ENCODE data around the gene FOXL2.

DNA sequence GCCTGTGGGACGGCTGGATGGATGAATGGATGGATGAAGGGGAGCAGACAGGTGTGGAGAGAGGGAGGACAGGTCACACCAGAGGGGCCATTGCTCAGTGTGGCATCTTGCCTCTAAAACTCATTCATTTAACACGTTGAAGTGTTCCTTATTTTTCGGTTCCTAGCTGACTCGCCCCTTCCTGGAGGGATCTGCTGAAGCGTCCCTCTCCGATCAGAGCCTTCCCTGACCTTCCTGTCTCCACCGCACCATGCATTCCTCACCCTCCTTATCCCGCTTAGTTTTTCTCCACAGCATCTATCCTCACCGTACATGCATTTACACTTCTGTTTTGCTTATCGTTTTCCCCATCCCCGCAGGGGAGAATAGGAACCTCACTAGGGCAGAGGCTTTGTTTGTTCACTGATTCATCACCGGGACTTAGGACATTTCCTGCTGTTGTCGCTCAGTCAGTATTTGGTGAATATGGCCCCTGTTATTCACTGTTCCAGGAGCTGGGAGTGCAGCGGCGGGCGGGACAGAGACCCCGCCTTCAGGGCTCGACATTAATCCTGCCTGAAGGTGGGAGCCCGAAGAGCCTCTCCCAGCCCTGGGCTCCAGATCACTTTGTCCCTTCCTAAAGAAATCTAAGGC, 32.0 kb downstream of the FOXL2 start:
- TF ChIP-seq, protein P1, sequence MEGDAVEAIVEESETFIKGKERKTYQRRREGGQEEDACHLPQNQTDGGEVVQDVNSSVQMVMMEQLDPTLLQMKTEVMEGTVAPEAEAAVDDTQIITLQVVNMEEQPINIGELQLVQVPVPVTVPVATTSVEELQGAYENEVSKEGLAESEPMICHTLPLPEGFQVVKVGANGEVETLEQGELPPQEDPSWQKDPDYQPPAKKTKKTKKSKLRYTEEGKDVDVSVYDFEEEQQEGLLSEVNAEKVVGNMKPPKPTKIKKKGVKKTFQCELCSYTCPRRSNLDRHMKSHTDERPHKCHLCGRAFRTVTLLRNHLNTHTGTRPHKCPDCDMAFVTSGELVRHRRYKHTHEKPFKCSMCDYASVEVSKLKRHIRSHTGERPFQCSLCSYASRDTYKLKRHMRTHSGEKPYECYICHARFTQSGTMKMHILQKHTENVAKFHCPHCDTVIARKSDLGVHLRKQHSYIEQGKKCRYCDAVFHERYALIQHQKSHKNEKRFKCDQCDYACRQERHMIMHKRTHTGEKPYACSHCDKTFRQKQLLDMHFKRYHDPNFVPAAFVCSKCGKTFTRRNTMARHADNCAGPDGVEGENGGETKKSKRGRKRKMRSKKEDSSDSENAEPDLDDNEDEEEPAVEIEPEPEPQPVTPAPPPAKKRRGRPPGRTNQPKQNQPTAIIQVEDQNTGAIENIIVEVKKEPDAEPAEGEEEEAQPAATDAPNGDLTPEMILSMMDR (conservative IDR thresholded peaks at IDR 0.05; ENCODE audit: low read depth, low read length), result no peak
- TF ChIP-seq POLR2A (IDR thresholded peaks at IDR 0.05; ENCODE audit: low read depth, low read length), result no peak
- TF ChIP-seq CEBPB (IDR thresholded peaks at IDR 0.05; ENCODE audit: low read depth, low read length), result no peak
- TF ChIP-seq MXI1 (IDR thresholded peaks at IDR 0.05; ENCODE audit: borderline replicate concordance, low read depth, low read length), result no peak
